Testis (tissue), 2 donors: ENCODE measurements around the gene SEC11A.

Experiments
- POLR2A ChIP-seq: fragments of 450-650 bp; IDR thresholded peaks from one replicate; pipeline ENCODE4 v1.6.1; 2017; ENCODE audit warnings: antibody characterized with exemption, mild to moderate bottlenecking, moderate library complexity
- TF ChIP-seq, protein P1 (sequence below), 3 experiments: fragments of 450-650 bp in 2 of 3; fragments of 200-600 bp in 1 of 3; sonication (generic) in 1 of 3; IDR thresholded peaks; one replicate each; pipeline ENCODE4 v1.5.1; 2016 to 2019; ENCODE audit warnings: antibody characterized with exemption in 3 of 3, mild to moderate bottlenecking in 2 of 3, moderate library complexity in 1 of 3

DNA sequence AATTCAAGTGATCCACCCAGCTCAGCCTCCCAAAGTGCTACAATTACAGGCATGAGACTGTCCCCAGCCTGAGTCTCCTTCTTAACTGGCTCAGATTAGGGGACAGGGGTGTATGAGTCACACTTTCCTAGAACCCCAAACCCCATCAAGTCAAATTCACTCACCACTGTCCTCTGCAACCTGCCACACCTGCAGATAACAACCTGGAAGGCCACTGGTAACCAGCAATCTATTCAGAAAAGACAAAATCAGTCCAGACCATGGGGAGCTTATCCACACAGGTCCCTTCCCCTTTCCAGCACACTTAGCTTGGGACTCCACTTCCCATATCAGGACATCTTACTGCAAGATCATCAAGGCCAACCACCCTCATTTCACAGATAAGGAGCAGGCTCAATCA lies 68.2 kb downstream of the SEC11A start:
- TF ChIP-seq, protein P1, sequence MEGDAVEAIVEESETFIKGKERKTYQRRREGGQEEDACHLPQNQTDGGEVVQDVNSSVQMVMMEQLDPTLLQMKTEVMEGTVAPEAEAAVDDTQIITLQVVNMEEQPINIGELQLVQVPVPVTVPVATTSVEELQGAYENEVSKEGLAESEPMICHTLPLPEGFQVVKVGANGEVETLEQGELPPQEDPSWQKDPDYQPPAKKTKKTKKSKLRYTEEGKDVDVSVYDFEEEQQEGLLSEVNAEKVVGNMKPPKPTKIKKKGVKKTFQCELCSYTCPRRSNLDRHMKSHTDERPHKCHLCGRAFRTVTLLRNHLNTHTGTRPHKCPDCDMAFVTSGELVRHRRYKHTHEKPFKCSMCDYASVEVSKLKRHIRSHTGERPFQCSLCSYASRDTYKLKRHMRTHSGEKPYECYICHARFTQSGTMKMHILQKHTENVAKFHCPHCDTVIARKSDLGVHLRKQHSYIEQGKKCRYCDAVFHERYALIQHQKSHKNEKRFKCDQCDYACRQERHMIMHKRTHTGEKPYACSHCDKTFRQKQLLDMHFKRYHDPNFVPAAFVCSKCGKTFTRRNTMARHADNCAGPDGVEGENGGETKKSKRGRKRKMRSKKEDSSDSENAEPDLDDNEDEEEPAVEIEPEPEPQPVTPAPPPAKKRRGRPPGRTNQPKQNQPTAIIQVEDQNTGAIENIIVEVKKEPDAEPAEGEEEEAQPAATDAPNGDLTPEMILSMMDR (IDR thresholded peaks at IDR 0.05) = no peak
- TF ChIP-seq POLR2A = no peak
